CD4-positive, alpha-beta memory T cell (primary cell): ENCODE measurements around the gene PRAMEF1. TPM values are rescaled to one million over a fixed set of nuclear protein-coding genes. Genes with fewer than 3 reads are reported as not detected.
"Not testable (repeated sequence)": the region's sequence is repeated elsewhere in the genome, so short reads cannot be mapped to it uniquely, and the experiment has no call there.

Source experiments
- CTCF ChIA-PET: fragments of 350-600 bp; sonication (Branson Sonifier 250); formaldehyde crosslinking; loops from one replicate; lab custom pipeline; 2021; ENCODE audit warnings: inconsistent platforms; ENCODE audit not compliant: partially characterized antibody; lab: Charles Lee
- POLR2A ChIA-PET: fragments of 350-600 bp; sonication (Branson Sonifier 250); formaldehyde crosslinking; loops from one replicate; lab custom pipeline; 2021; ENCODE audit not compliant: partially characterized antibody; lab: Charles Lee
- DNase-seq, 5 donors: peaks; one replicate each; pipeline versions ENCODE4 v3.0.0 to v3.0.0-alpha.2; 2020 to 2022; ENCODE audit warnings: mixed read lengths in 1 of 5
- H3K27ac ChIP-seq: one replicate; pipeline ENCODE4 v1.7.0; 2013; ENCODE audit warnings: low read depth, low read length
- H3K27me3 ChIP-seq: 2 replicates; pipeline ENCODE4 v1.7.0; 2013; ENCODE audit warnings: mild to moderate bottlenecking, low read length, moderate library complexity; ENCODE audit not compliant: insufficient read depth
- H3K36me3 ChIP-seq: 2 replicates; pipeline ENCODE4 v1.7.0; 2013; ENCODE audit warnings: mild to moderate bottlenecking, low read length, moderate library complexity; ENCODE audit not compliant: insufficient read depth
- H3K4me1 ChIP-seq: 2 replicates; pipeline ENCODE4 v1.7.0; 2013; ENCODE audit warnings: mild to moderate bottlenecking, low read length, moderate library complexity; ENCODE audit not compliant: insufficient read depth
- H3K4me3 ChIP-seq, 2 donors: one replicate each; pipeline ENCODE4 v1.7.0; 2013; ENCODE audit warnings: low read length in 2 of 2, mild to moderate bottlenecking in 1 of 2
- H3K9me3 ChIP-seq, 2 donors: one replicate each; pipeline ENCODE4 v1.7.0; 2013; ENCODE audit warnings: low read length in 2 of 2, control low read depth in 1 of 2; ENCODE audit not compliant: control insufficient read depth in 1 of 2
- H3K27ac Mint-ChIP-seq, 7 donors: one replicate each; pipeline ENCODE4 v1.8.0; 2020 to 2021; ENCODE audit warnings: mixed read lengths in 7 of 7, mild to moderate bottlenecking in 6 of 7, inconsistent platforms in 3 of 7, moderate library complexity in 3 of 7
- H3K27me3 Mint-ChIP-seq, 2 donors: one replicate each; pipeline ENCODE4 v1.8.0; 2020 to 2021; ENCODE audit warnings: mixed read lengths in 2 of 2
- H3K36me3 Mint-ChIP-seq, 2 donors: one replicate each; pipeline ENCODE4 v1.8.0; 2020 to 2021; ENCODE audit warnings: mixed read lengths in 2 of 2, inconsistent platforms in 1 of 2, mild to moderate bottlenecking in 1 of 2
- H3K4me1 Mint-ChIP-seq, 4 donors: one replicate each; pipeline ENCODE4 v1.8.0; 2020 to 2021; ENCODE audit warnings: mixed read lengths in 4 of 4, mild to moderate bottlenecking in 1 of 4
- H3K4me3 Mint-ChIP-seq, 8 donors: one replicate each; pipeline ENCODE4 v1.8.0; 2020 to 2021; ENCODE audit warnings: mixed read lengths in 8 of 8, mild to moderate bottlenecking in 7 of 8, moderate library complexity in 6 of 8, inconsistent platforms in 3 of 8
- H3K9me3 Mint-ChIP-seq, 8 donors: one replicate each; pipeline ENCODE4 v1.8.0; 2020 to 2021; ENCODE audit warnings: mixed read lengths in 8 of 8, mild to moderate bottlenecking in 5 of 8, inconsistent platforms in 3 of 8, moderate library complexity in 1 of 8
- intact Hi-C: fragments of 100-400 bp; cut with micrococcal nuclease; formaldehyde crosslinking; loops from one replicate; pipeline ENCODE4 v1.15.1; 2023
- polyA plus RNA-seq, 2 donors: library from polyadenylated mRNA; unstranded; fragments of 300-500 nt; fragmentation: Illumina TruSeq; gene quantifications; one replicate each; pipeline ENCODE4 v1.2.3, GENCODE V29; 2021
- total RNA-seq, 2 experiments: library from RNA; stranded (reverse); gene quantifications; one replicate each; pipeline ENCODE4 v1.2.3, GENCODE V29; 2021

Gene PRAMEF1
- total and polyA plus RNA-seq, 4 experiments from 2014 or later: not detected

GRCh38 chr1:12798911-12799310 lies 7.7 kb downstream of the PRAMEF1 start:
- Mint-ChIP-seq H3K4me1 (no peaks in the 10 kb centered on the region), H3K27ac (no peak overlapping the region), H3K4me3 (no peak overlapping the region), H3K27me3 (peaks cover 1 to 6% of the 10 kb centered on the region in 2 donors), H3K36me3 (no peaks in the 10 kb centered on the region), H3K9me3 (peaks cover 0 to 6% (median 0%) of the 10 kb centered on the region in 8 donors)
- intact Hi-C loops: no loop called here
- CTCF ChIA-PET: no interaction called here
- Histone ChIP-seq H3K4me3 (no peak overlapping the region), H3K36me3 (no peaks in the 10 kb centered on the region), H3K27me3 (no peaks in the 10 kb centered on the region), H3K9me3 (no peaks in the 10 kb centered on the region), H3K27ac (no peak overlapping the region), H3K4me1 (no peaks in the 10 kb centered on the region)
- DNase-seq: no peak
- POLR2A ChIA-PET: no interaction called here

DNA sequence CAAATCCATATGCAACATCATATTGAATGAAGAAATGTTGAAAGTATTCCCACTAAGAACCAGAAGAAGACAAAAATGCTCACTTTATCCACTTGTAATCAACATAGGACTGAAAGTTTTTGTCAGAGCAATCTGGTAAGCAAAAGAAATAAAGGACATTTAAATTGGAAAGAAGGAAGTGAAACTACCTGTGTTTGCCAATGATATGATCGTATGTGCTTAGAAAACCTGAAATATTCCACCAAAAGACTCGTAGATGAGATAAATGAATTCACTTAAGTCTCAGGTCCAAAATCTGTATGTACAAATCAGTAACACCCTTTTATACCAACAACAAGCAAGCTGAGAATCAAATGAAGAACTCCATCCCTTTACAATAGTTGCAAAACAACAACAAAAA lies 8.5 kb downstream of the PRAMEF1 start:
- intact Hi-C loops: no loop called here
- Histone ChIP-seq H3K4me1 (no peaks in the 10 kb centered on the region), H3K27me3 (no peaks in the 10 kb centered on the region), H3K36me3 (no peaks in the 10 kb centered on the region), H3K27ac (no peak overlapping the region), H3K4me3 (no peak overlapping the region), H3K9me3 (no peaks in the 10 kb centered on the region)
- ChIA-PET POLR2A (no interaction called here), CTCF (no interaction called here)
- H3K4me3 Mint-ChIP-seq: no peak overlapping the region
- no peak overlapping the region for H3K27ac Mint-ChIP-seq
- H3K9me3 Mint-ChIP-seq: peaks cover 0 to 6% (median 5%) of the 10 kb centered on the region in 8 donors
- peaks cover 0 to 1% of the 10 kb centered on the region in 2 donors for H3K36me3 Mint-ChIP-seq
- H3K4me1 Mint-ChIP-seq: no peaks in the 10 kb centered on the region
- DNase-seq: no peak
- H3K27me3 Mint-ChIP-seq: peaks cover 2 to 10% of the 10 kb centered on the region in 2 donors

DNA sequence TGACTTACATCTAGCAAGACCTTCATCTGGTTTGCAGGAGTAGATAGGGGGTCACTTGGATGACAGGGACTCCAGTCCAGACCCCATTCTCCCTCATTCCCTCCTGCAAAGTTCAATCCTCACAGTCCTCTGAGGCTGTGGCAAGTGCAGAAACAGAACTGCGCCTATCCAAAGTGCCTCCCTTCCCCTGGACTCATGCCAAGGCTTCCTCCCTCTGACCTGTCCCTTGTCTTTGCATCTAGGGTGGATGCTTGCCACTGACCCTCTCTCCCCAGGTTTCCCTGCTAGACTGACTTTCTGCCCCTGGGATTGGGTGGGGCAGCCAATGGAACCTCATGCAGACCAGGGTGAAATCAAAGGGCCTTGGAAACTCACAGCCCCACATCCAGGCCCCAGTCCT lies 18.7 kb downstream of the PRAMEF1 start:
- no peak overlapping the region for H3K4me3 Mint-ChIP-seq
- H3K27ac Mint-ChIP-seq: no peak overlapping the region

DNA sequence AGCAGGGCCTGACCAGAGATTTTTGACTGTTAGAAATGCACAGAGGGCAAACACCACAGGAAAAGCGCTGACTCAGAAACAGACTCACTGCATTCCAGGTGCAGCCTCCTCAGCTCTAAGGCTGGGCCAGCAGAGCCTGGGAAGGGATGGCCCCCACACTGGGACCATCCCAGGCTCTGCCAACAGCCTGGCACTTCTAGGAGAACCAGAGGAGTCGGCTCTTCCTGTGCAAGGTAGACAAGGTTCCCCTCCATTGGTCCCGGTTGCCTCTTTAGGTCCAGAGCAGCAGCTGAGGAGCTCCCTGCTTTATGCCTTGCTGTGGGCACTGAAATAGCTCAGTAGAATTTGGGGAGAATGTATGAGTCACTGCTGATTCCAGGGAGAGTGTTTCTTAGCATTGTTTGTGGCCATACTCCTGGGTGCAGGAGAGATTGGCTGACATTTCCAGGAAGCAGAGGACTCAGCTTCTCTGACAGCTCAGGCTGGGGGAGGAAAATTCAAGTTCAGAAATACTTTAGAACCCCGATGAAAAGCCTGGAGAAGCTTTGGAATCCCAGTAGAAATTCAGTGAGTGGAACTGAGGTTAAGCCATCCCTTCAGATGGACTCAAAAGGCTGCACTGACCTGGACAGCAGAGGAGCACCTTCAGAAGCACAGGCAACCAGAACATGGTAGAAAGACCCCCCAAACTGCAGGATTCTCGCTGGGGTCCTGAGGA lies 19.7 kb downstream of the PRAMEF1 start:
- H3K27ac ChIP-seq: no peak overlapping the region
- no peak overlapping the region for H3K4me3 ChIP-seq
- no peaks in the 10 kb centered on the region for H3K9me3 ChIP-seq
- POLR2A ChIA-PET: no interaction called here
- H3K9me3 Mint-ChIP-seq: peaks cover 0 to 15% (median 9%) of the 10 kb centered on the region in 8 donors
- no peak overlapping the region for H3K27ac Mint-ChIP-seq
- DNase-seq: no peak
- no peaks in the 10 kb centered on the region for H3K4me1 ChIP-seq
- no peaks in the 10 kb centered on the region for H3K36me3 ChIP-seq
- intact Hi-C loops: no loop called here
- H3K27me3 ChIP-seq: no peaks in the 10 kb centered on the region
- H3K4me3 Mint-ChIP-seq: no peak overlapping the region
- no peaks in the 10 kb centered on the region for H3K36me3 Mint-ChIP-seq
- peaks cover 19 to 25% of the 10 kb centered on the region in 2 donors for H3K27me3 Mint-ChIP-seq
- no peaks in the 10 kb centered on the region for H3K4me1 Mint-ChIP-seq
- CTCF ChIA-PET: no interaction called here

More for the DNA sequence above, 18.7 kb downstream of the PRAMEF1 start:
- Mint-ChIP-seq H3K36me3 (no peaks in the 10 kb centered on the region), H3K4me1 (no peaks in the 10 kb centered on the region), H3K27me3 (peaks cover 24 to 27% of the 10 kb centered on the region in 2 donors), H3K9me3 (peaks cover 2 to 18% (median 14%) of the 10 kb centered on the region in 8 donors)
- no peaks in the 10 kb centered on the region for H3K27me3 ChIP-seq
- ChIA-PET CTCF (no interaction called here), POLR2A (no interaction called here)
- H3K4me3 ChIP-seq: no peak overlapping the region
- H3K4me1 ChIP-seq: no peaks in the 10 kb centered on the region
- no peak overlapping the region for H3K27ac ChIP-seq
- intact Hi-C loops: no loop called here
- no peaks in the 10 kb centered on the region for H3K9me3 ChIP-seq
- no peaks in the 10 kb centered on the region for H3K36me3 ChIP-seq
- no peak for DNase-seq

DNA sequence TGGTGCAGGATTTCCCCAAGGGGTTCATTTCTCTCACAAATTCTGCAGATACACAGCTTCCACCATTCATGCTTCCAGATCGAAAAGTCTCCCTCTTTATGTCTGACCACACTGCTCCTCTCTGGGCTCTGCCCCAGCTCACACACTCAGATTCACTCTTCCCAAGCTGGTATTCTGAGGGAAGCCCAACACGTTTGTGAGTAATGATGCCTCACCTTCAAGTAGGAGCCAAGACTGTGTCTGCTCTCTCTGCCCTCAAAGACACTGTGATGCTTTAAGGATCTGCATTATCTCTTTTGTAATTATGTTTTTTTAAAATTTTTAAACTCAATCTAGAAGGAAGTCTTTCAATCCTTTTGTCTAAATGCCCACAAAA lies 20.2 kb downstream of the PRAMEF1 start:
- no peaks in the 10 kb centered on the region for H3K4me1 ChIP-seq
- no peaks in the 10 kb centered on the region for H3K36me3 Mint-ChIP-seq
- no peaks in the 10 kb centered on the region for H3K9me3 ChIP-seq
- ChIA-PET POLR2A (no interaction called here), CTCF (no interaction called here)
- no peaks in the 10 kb centered on the region for H3K27me3 ChIP-seq
- H3K27ac ChIP-seq: no peak overlapping the region
- no peak overlapping the region for H3K4me3 ChIP-seq
- peaks cover 14 to 24% of the 10 kb centered on the region in 2 donors for H3K27me3 Mint-ChIP-seq
- H3K36me3 ChIP-seq: no peaks in the 10 kb centered on the region
- H3K4me1 Mint-ChIP-seq: no peaks in the 10 kb centered on the region
- no peak for DNase-seq
- no peak overlapping the region for H3K27ac Mint-ChIP-seq
- peaks cover 0 to 13% (median 5%) of the 10 kb centered on the region in 8 donors for H3K9me3 Mint-ChIP-seq
- H3K4me3 Mint-ChIP-seq: no peak overlapping the region
- intact Hi-C loops: no loop called here

DNA sequence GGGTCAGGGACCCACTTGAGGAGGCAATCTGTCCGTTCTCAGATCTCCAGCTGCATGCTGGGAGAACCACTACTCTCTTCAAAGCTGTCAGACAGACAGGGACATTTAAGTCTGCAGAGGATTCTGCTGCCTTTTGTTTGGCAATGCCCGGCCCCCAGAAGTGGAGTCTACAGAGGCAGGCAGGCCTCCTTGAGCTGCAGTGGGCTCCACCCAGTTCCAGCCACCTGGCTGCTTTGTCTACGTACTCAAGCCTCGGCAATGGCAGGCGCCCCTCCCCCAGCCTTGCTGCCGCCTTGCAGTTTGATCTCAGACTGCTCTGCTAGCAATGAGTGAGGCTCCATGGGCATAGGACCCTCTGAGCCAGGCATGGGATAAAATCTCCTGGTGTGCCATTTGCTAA lies 27.9 kb downstream of the PRAMEF1 start:
- intact Hi-C loops, CTCF ChIA-PET, POLR2A ChIA-PET, H3K4me1 ChIP-seq, H3K27me3 ChIP-seq, H3K9me3 ChIP-seq, H3K4me3 Mint-ChIP-seq, H3K4me1 Mint-ChIP-seq, H3K36me3 ChIP-seq, H3K27ac Mint-ChIP-seq, H3K36me3 Mint-ChIP-seq, H3K27ac ChIP-seq, DNase-seq, H3K4me3 ChIP-seq: not testable (repeated sequence)
- H3K9me3 Mint-ChIP-seq: peaks cover 0 to 11% (median 0%) of the 10 kb centered on the region in 8 donors
- H3K27me3 Mint-ChIP-seq: peaks cover 13 to 20% of the 10 kb centered on the region in 2 donors

GRCh38 chr1:12831310-12831709 lies 40.1 kb downstream of the PRAMEF1 start, which contains the start of gene PRAMEF11:
Gene PRAMEF11 (minus strand): TSS chr1:12831410. CDS start chr1:12828789, 2,621 bp downstream.
- H3K27me3 ChIP-seq, CTCF ChIA-PET, H3K27ac ChIP-seq, DNase-seq, H3K9me3 Mint-ChIP-seq, H3K4me3 ChIP-seq, H3K27me3 Mint-ChIP-seq, H3K4me1 ChIP-seq, H3K4me1 Mint-ChIP-seq, H3K36me3 Mint-ChIP-seq, H3K4me3 Mint-ChIP-seq, H3K36me3 ChIP-seq, H3K9me3 ChIP-seq, POLR2A ChIA-PET, intact Hi-C loops: not testable (repeated sequence)
- H3K27ac Mint-ChIP-seq: peak within 1 kb of the TSS in 1 of 7 donors; percentile 25
